Adrenal gland (tissue), 5 donors: ENCODE data around the gene DNAJC10.

Experiments used
- POLR2A ChIP-seq, 2 donors: fragments of 450-650 bp; IDR thresholded peaks; one replicate each; pipeline ENCODE4 v1.6.1; 2017; ENCODE audit warnings: antibody characterized with exemption in 2 of 2, mild to moderate bottlenecking in 2 of 2, moderate library complexity in 1 of 2
- TF ChIP-seq, protein P1 (sequence below), 6 experiments: fragments of 450-650 bp in 4 of 6; fragments of 200-600 bp in 2 of 6; sonication (generic) in 1 of 6; IDR thresholded peaks; 1 replicate in 5 of 6; 2 replicates in 1 of 6; pipeline versions ENCODE4 v1.5.1 to v1.8.0; 2016 to 2021; ENCODE audit warnings: antibody characterized with exemption in 6 of 6, mild to moderate bottlenecking in 2 of 6, moderate library complexity in 1 of 6
- donor health status: DM: no; HTN: no; CAD: no.

DNA sequence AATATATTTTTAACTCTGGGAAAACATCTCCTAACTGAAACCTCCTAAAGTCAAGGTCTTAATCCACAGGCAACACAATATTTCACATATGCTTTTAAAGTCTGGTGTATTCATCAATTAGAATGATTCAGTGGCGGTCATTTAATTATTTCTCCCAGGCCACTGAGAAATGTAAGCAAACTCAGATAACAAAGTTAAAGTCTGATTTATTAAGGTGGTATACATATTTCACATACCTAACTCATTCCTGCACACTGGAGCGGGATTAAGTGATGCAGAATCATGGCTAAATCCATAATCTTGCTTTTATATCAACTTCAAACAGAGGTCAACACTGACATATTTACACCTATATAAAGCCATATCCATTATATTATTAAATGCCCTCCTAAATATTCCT lies 106.7 kb downstream of the DNAJC10 start:
- TF ChIP-seq, protein P1, sequence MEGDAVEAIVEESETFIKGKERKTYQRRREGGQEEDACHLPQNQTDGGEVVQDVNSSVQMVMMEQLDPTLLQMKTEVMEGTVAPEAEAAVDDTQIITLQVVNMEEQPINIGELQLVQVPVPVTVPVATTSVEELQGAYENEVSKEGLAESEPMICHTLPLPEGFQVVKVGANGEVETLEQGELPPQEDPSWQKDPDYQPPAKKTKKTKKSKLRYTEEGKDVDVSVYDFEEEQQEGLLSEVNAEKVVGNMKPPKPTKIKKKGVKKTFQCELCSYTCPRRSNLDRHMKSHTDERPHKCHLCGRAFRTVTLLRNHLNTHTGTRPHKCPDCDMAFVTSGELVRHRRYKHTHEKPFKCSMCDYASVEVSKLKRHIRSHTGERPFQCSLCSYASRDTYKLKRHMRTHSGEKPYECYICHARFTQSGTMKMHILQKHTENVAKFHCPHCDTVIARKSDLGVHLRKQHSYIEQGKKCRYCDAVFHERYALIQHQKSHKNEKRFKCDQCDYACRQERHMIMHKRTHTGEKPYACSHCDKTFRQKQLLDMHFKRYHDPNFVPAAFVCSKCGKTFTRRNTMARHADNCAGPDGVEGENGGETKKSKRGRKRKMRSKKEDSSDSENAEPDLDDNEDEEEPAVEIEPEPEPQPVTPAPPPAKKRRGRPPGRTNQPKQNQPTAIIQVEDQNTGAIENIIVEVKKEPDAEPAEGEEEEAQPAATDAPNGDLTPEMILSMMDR (IDR thresholded peaks at IDR 0.05), result no peak
- TF ChIP-seq POLR2A (IDR thresholded peaks at IDR 0.05), result no peak
